NCI-H82 (cell line): ENCODE data around the gene TFF1.
"Not testable (repeated sequence)": the region's sequence is repeated elsewhere in the genome, so short reads cannot be mapped to it uniquely, and the experiment has no call there.

Experiments
- DNase-seq: peaks from one replicate; lab custom pipeline; 2025; lab: John Stamatoyannopoulos, UW

Gene TFF1

DNA sequence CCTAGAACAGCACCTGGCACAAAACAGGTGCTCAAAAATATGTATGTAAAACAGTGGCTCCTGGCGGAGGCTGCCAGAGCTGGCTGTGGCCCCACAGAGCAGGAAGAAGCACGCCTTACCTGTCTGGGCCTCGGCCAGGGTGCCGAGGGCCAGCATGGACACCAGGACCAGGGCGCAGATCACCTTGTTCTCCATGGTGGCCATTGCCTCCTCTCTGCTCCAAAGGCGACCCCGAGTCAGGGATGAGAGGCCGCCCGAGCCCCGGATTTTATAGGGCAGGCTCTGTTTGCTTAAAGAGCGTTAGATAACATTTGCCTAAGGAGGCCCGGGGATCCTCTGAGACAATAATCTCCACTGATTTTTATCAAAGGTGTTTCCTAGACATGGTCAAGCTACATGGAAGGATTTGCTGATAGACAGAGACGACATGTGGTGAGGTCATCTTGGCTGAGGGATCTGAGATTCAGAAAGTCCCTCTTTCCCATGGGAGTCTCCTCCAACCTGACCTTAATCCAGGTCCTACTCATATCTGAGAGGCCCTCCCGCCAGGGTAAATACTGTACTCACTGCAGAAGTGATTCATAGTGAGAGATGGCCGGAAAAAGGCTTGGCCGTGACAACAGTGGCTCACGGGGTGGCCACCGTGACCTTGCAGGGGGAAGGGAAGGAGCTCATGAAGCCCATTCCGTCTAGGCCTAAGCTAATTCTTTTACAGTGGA lies at the start of gene TFF1:
Gene TFF1 (minus strand): TSS at position 244 of the 719 bp plus-strand sequence. CDS start 40 bp downstream, at position 204.
- no peak for DNase-seq

DNA sequence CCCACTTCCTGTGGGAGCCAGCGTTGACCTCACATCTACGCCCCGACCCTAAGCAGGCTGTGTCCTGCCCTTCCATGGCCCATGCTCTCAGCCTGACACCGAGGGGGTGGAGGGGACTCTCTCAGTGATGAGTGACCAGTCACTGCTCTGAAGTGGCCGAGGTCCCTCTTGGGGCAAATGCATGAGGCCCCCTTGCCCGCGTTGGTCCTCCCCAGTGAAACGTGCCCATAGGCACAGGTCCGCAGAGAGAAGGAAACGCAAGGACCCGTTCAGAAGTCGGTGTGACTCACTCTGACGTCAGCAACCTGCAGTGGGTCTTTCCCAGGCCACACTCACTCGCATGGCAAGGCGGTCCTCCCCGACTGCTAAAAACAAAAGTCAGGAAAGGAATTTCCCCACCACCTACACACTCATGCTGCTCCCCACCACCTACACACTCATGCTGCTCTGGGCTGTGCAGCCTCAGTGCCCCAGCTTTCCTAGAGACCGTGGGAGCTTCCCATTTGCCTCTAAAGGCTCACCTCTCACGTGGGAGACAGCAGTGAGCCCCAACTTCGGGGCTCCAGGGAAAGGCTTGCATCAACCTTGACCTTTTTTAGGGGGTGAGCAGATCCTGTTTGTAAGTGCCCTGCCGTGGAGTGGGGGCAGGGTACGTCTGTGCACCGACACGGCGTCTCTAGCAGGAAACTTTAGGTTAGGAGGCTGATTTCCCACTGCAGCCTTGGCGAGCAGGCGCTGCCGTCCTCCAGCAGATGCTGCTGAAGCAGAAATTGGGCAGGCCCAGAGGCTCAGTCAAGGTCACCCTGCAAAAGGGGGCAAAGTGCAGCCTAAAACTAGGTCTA lies 48.8 kb upstream of the TFF1 start:
- no peak for DNase-seq

DNA sequence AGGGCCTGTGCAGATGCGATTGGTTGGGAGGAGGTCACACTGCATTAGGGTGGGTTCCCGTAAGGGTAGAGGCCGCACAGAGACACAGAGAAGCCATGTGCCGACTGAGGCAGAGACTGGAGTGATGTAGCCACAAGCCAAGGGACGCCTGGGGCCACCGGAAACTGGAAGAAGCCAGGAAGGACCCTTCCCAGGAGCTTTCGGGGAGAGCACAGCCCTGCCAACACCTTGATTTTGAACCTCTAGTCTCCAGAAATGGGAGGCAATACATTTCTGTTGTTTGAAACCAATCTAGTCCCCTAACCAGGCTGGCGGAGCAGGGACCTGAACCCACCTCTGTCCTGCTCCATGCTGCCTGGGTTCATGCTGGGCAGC lies 48.2 kb upstream of the TFF1 start:
- no peak for DNase-seq

DNA sequence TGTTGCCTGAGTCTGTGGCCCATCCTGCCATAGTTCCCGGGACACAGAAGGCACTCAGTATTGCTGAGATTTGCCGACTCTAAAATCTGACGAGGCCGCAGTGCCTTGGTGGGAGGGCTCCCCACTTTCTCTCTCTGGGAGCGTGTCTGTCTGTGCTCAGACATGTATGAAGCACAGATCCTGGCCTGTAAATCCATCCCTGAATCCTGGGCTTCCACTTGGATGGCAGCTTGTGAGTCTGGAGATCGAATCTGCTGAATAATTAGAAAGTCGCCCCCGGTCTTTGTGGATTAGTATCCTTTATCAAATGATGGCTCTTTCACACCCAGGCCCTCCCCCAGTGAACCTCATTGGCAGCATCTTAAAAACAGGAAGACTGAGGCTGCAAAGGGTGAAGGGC lies 47.7 kb upstream of the TFF1 start:
- DNase-seq, result no peak

DNA sequence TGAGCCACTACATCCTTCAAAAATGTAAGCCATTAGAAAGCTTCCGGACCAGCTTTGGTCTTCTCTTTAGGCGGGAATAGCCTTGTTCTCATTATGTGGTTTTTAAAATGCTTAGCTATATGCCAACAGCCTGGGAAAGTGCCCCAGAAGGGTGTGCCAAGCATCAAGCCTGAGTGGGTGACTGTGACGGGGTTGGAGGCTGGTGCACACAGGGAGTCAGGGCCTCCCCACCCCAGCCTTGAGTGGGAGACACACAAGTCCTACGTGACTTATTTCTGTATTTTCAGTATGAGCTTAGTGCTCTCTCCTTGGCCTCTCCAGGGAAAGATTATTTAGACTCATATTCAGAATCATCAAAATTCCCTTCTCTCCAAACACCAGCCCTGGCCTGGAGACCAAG lies 47.2 kb upstream of the TFF1 start:
- no peak for DNase-seq

DNA sequence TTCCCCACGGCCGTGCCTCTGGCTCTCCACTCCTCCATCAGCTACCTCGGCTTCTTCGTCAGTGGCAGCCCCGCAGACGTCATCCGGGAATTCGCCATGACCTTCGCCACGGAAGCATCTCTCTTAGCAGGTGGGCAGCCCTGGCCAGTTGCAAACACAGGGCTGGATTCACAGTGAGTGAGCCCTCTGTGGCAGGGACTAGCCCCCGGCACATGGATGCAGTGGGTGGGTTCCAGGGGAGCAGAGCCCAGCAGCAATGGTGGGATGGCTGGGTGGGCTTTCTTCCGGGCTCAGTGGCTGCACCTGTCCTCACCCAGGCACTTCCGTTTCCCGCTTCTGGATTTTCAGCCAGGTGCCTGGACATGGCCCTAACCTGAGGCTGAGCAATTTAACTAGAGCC lies 46.8 kb upstream of the TFF1 start:
- DNase-seq, result no peak

DNA sequence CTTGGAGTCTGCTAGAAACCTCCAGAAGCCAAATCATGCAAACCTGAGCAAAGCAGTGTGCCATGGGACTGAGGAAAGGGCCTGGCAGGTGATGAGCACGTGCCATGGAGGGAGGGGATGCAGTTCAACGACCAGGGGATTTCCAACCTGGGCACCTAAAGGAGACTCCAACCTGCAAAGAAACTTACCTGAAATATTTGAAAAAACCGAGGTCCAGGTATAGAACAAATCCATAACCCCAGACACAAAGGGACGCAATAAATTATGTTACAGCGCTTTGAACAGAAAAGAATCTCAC lies 46.2 kb upstream of the TFF1 start:
- DNase-seq, result no peak

DNA sequence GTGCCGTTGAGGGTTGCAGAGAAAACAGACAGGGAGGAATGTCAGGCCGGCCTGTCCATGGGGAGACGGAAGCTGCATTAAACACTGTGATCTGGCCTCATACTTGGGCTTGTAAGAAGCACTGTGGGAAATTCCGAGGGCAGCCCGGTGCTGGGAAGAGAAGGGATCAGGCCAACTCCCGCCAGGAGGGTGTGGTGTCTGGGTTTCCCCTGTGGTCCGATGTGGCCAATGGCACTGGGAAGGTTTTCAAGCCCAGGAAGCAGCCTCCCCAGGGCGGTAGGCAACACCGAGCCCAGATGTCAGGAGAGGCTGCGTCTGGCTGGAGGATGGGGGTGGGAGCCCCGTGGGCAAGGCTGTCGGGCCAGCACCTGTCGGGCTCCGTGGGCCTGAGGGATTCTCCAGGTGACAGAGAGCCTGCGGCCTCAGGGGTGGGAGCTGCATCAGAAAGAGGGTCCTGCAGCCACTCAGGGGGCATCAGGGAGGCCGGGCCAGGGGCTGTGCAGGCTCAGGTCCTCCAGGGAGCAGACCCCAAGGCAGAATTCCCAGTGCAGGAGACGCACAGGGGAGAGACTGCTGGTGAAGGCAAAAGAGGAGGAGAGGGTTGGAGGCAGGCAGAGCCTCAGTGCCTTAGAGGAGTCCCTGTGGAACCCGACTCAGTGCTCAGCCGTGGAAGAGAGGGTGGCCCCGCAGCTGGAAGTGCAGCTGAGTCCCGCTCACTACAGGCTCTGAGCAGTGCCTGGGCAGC lies 45.7 kb upstream of the TFF1 start:
- DNase-seq, result no peak

DNA sequence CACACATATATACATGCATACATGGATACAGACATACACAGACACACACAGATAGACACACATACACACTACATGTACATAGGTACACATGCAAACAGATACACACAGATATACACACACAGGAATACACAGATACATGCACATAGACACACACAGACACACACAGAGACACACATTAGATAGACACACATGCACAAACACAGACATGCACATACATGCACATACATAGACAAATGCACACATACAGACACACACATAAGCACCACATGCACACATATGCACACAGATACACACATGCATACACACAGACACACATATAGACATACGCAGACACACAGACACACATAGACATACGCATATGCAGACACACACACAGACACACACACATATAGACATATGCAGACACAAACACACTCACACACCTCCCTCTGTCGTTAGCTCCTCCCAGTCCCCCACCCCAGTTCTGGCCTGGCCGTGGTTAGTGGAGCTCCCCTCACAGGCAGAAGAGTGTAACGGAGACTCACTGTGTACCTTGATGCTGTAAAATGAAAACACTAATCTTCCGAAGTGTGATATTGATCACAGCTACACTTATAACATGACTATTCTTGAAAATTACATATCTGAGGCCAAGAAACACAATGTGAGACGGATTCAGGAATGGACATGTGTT lies 45.0 kb upstream of the TFF1 start:
- peak; percentile 36 for DNase-seq

DNA sequence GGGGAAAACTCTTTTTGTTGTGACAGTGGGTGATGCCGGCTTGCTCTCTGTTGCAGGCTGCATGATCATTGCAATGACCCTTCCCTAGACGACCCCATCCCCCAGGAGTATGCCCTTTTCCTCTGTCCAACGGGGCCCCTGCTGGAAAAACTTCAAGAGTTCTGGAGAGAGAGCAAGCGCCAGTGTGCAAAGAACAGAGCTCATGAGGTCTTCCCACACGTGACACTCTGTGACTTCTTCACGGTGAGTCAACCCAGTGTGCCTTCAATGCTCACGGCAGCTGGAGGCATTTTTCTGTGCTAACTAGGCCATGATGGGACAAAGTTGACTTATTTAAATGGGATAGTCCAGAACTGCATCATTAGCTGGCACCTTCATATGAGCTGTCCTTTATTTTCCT lies 43.0 kb upstream of the TFF1 start:
- DNase-seq, result no peak

DNA sequence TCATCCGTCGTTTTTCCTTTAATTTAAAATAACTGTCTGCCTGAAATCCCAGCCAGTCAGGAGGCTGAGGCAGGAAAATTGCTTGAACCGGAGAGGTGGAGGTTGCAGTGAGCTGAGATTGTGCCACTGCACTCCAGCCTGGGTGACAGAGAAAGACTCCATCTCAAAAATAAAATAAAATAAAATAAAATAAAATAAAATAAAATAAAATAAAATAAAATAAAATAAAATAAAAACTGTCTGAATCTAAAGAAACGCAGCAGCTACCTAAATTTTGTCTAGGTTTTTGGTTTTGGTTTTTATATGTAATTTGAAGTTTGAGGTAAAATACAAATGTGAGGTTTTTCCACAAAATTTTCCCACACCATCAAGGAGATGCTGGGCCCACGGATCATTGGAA lies 42.4 kb upstream of the TFF1 start:
- DNase-seq, result not testable (repeated sequence)

DNA sequence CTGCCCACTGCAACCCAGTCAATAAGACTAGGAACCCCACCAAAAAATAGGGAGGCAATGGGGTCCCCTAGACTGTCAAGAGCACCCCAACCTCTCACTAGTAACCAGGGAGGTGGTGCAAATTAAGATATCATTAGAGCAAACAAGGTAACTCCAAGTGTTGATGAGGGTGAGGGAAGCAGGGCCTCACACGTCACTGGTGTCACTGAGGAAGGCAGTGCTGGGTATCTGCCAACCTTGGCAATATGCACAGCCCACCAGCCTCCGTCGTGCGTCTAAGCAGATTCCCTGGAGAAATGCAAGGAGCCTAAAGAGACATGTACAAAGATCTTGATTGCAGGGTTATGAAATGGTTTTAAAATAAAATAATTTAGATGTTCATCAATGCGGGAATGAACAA lies 41.1 kb upstream of the TFF1 start:
- DNase-seq, result no peak

DNA sequence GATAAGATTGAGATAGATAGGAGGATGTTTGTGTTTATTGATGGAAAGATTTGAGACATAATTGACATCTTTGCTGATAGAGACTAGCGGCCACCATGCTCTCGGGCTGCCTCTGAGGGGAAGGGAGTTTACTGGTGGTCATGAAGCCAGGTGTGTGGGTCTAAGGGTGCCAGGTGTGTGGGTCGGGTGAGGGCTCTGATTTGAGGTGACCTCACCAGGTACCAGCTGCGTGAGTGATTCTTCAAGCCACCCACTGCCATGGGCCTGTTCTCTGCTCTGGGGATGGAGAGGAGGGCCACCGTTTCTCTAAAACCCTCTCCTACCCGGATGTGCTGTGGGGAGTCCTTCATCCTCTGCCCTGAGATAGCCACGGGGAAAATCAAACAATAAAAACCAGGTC lies 40.5 kb upstream of the TFF1 start:
- no peak for DNase-seq

DNA sequence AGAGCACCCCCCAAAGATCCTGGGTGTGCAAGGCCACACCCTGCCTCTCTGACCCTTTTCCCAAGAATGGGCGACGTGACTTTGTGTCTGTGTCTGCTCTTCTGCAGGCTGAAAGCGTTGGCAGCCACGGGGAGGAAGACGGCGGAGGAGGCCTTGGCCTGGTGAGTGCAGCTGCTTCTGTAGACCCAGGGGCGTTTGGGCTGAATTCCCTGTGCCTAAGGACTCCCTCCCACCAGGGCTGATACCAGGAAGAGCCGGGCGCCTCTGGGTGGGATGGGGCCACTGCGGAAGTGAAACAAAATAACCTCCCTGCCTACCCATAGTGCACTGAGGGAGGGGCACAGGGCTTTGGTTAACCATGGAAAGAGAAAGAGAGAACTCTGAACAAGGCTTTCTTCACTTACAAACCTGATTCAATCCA lies 39.9 kb upstream of the TFF1 start:
- DNase-seq, result no peak

DNA sequence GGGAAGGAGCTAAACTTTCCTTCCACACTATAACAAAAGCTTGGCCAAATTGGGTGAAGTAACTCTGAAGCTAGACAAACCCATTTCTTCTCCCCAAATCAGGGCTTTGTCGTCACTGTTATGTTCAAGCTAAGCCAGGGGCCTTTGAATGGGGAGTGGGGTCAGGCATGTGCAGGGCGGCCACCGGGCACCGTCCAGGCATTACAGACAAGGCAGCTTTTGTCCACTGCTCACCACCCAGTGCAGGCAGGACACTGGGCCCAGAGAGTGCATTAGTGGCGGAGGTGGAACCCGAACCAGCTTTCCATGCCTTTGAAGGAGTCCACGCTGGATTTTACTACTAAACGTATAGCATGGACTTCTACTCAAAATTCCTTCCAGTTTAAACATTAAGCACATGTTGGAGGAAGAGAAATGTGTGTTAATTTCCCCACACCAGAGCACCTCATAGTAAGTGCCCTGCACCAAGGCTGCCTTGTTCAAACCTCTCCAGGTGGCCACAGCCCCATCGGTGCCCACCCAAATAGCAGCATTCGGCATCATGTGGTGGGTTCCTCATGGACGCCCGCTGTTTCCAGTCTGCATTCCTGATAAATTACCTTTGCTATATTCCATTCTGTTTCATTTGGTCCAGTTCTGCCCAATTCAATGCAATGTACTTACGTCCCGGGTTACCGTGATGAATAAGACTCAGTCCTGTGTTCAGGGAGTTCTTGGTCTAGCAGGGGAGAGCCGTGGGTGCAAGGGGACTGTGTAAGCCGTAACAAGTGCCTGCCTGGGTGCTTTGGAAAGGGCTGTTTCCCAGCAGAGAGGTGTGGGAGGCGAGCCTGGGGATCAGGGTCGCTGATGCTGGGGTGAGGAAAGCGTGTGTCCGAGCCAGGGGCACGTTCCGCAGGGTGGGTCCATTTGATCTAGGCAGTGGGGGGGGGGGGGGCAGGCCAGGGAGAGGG lies 39.0 kb upstream of the TFF1 start:
- no peak for DNase-seq

DNA sequence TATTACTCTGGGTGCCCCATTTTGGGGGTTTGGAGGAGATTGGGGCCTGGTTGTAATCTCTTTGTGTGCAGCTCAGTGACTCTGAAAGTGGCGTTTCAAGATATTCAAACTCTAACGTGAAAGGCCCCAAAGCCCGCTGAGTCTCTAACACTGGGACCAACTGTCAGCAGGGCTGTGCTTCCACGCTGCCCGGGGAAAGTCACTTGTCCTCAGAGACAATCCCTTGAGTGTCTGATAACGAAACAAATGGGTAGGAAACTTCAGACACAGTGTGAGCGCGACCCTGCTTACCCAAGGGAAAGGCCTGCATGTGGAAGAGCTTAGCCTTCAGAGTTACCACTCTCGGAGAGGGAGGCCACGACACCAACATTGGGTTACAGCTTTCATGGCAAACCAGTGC lies 38.2 kb upstream of the TFF1 start:
- DNase-seq, result no peak

DNA sequence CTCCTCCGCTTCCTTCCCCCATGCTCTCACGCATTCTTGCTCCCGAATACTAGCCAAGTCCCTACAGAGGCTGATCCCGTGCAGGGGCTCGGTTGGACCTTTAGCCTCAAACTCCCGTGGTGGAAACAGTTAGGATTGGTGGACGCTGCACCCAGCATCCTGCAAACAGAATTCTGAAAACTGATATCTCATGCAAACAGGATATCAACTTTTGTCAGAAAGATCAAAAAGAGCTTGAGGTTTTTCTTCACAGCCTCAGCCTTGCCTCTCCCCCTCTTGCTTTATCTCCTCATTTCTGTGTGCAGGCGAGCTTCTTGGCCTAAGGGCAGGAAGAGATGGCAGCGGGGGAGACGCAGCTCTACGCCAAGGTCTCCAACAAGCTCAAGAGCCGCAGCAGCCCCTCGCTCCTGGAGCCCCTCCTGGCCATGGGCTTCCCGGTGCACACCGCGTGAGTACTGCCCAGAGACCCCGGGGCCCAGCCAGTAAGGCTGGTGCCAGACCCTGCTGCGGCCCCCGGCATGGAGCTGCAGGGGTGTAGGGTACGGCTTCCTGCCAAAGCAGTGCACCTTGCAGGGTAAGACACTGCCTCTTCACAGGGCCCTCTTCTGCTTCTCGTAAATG lies 37.4 kb upstream of the TFF1 start, which contains the start of gene UBASH3A:
Gene UBASH3A (plus strand): TSS at position 292 of the 621 bp plus-strand sequence. CDS start 44 bp downstream, at position 336.
- no peak for DNase-seq

DNA sequence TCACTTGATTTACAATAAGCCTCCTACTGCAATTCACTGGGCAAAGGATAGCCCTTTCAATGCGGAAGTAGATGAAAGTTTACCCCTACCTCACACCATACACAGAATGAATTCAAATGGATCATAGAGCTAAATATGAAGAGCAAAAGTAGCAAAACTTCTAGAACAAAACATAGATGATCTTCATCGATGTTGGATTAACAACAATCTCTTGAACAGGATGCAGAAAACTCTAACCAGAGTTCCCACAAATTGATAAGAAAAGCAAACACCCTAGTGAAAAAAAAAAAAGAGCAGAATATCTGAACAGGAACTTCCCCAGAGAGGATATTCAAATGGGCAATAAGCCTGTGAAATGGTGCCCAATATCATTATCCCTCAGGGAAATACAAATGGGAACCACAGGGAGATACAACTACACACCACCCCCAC lies 35.5 kb upstream of the TFF1 start:
- no peak for DNase-seq

DNA sequence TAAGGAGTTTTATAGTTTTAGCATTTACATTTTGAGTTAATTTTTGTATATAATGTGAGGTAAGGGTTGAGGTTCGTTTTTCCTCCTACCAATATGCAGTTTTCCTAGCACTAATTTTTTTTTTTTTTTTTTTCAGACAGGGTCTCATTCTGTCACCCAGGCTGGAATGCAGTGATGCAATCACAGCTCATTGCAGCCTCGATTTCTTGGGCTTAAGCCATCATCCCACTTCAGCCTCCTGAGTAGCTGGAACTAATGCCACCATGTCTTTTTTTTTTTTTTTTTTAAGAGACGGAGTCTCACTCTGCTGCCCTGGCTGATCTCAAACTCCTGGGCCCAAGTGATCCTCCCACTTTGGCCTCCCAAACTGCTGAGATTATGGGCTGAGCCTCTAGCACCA lies 34.8 kb upstream of the TFF1 start:
- no peak for DNase-seq

DNA sequence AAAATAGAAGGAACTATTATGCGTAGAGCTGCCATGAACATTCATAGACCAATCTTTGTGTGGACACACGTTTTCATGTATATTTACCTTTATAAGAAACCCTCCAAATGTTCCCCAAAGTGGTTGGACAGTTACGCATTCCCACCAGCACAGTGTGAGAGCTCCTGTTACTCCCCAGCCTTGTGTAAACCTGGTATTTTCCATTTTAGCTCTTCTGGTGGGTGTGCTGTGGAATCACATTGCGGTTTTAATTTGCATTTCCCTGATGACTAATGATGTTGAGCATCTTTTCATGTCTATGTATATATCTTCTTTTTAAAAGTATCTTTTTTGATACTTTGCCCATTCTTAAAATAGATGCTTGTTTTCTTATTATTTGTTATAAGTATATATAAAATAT lies 34.2 kb upstream of the TFF1 start:
- DNase-seq, result no peak
